ENCODE measurements around the gene PGRMC2.
"Not testable (repeated sequence)": the region's sequence is repeated elsewhere in the genome, so short reads cannot be mapped to it uniquely, and the experiment has no call there.

The PGRMC2 gene

GRCh38 chr4:128265550-128265949 lies 22.1 kb downstream of the PGRMC2 start:
- not testable (repeated sequence) for DNase-seq

- DNase-seq = not testable (repeated sequence)
Observed at GRCh38 chr4:128259889-128260288, 27.7 kb downstream of the PGRMC2 start.

- DNase-seq = not testable (repeated sequence)
Observed at GRCh38 chr4:128258166-128258565, 29.4 kb downstream of the PGRMC2 start.

GRCh38 chr4:128256539-128256938 lies 31.1 kb downstream of the PGRMC2 start:
- no peak for DNase-seq

- DNase-seq = no peak
Observed at GRCh38 chr4:128255906-128256305, 31.7 kb downstream of the PGRMC2 start.

- no peak for DNase-seq
Observed at GRCh38 chr4:128249787-128250668, 37.6 kb downstream of the PGRMC2 start.

GRCh38 chr4:128247906-128248305 lies 39.7 kb downstream of the PGRMC2 start:
- DNase-seq = no peak

GRCh38 chr4:128245391-128245790 lies 42.2 kb downstream of the PGRMC2 start:
- DNase-seq = not testable (repeated sequence)

- DNase-seq = no peak
Observed at GRCh38 chr4:128244379-128244778, 43.2 kb downstream of the PGRMC2 start.

- DNase-seq = no peak
Observed at GRCh38 chr4:128242601-128243000, 45.0 kb downstream of the PGRMC2 start.

GRCh38 chr4:128241981-128242380 lies 45.6 kb downstream of the PGRMC2 start:
- DNase-seq = no peak

- peak; percentile 32 for DNase-seq
Observed at GRCh38 chr4:128241425-128241913, 46.1 kb downstream of the PGRMC2 start.

GRCh38 chr4:128241019-128241418 lies 46.6 kb downstream of the PGRMC2 start:
- DNase-seq = no peak

GRCh38 chr4:128234836-128235235 lies 52.8 kb downstream of the PGRMC2 start:
- no peak for DNase-seq

GRCh38 chr4:128232719-128233118 lies 54.9 kb downstream of the PGRMC2 start:
- DNase-seq = no peak

GRCh38 chr4:128228845-128229795 lies 58.5 kb downstream of the PGRMC2 start:
- no peak for DNase-seq

- DNase-seq = peak; percentile 36
Observed at GRCh38 chr4:128227991-128228571, 59.5 kb downstream of the PGRMC2 start.

- no peak for DNase-seq
Observed at GRCh38 chr4:128225148-128225547, 62.5 kb downstream of the PGRMC2 start.

GRCh38 chr4:128221586-128221985 lies 66.0 kb downstream of the PGRMC2 start:
- no peak for DNase-seq

GRCh38 chr4:128220286-128221235 lies 67.1 kb downstream of the PGRMC2 start:
- DNase-seq = no peak

Measured in left hindlimb (tissue), 1 donor.